Endothelial cell (in vitro differentiated cells): ENCODE measurements around the gene MRPS18A. TPM values are rescaled to one million over a fixed set of nuclear protein-coding genes. Genes with fewer than 3 reads are reported as not detected.
A peak's percentile ranks its signal among the peaks of the same experiment; 100 is the strongest.

Source experiments
- DNase-seq: peaks from one replicate; pipeline ENCODE4 v3.0.0; 2021; ENCODE audit warnings: low spot score
- H3K27ac Mint-ChIP-seq: one replicate; pipeline ENCODE4 v1.8.0; 2021; ENCODE audit warnings: mixed read lengths, inconsistent platforms; ENCODE audit not compliant: unreplicated experiment
- H3K27me3 Mint-ChIP-seq: one replicate; pipeline ENCODE4 v1.8.0; 2021; ENCODE audit warnings: mild to moderate bottlenecking, moderate library complexity, mixed read lengths, inconsistent platforms; ENCODE audit not compliant: unreplicated experiment
- H3K36me3 Mint-ChIP-seq: one replicate; pipeline ENCODE4 v1.8.0; 2021; ENCODE audit warnings: mild to moderate bottlenecking, low read depth, mixed read lengths, inconsistent platforms; ENCODE audit not compliant: unreplicated experiment
- H3K4me1 Mint-ChIP-seq: one replicate; pipeline ENCODE4 v1.8.0; 2021; ENCODE audit warnings: mild to moderate bottlenecking, mixed read lengths, inconsistent platforms; ENCODE audit not compliant: unreplicated experiment
- H3K4me3 Mint-ChIP-seq: one replicate; pipeline ENCODE4 v1.8.0; 2021; ENCODE audit warnings: mild to moderate bottlenecking, mixed read lengths, inconsistent platforms; ENCODE audit not compliant: unreplicated experiment
- H3K9me3 Mint-ChIP-seq: one replicate; pipeline ENCODE4 v1.8.0; 2021; ENCODE audit warnings: mixed read lengths, inconsistent platforms; ENCODE audit not compliant: unreplicated experiment
- total RNA-seq: library from RNA; stranded (reverse); fragmentation: NEBNext Ultra II Directional; extraction: Animal tissue kit (Norgen Biotek cat#: 25700); gene quantifications from one replicate; pipeline ENCODE4 v1.2.1, GENCODE V29; 2021; ENCODE audit not compliant: unreplicated experiment
- TF ChIP-seq, protein P1 (sequence below): fragments of 200-600 bp; sonication (generic); IDR thresholded peaks from one replicate; pipeline ENCODE4 v1.5.0; 2021; ENCODE audit warnings: antibody characterized with exemption; ENCODE audit not compliant: unreplicated experiment

The MRPS18A gene
- total RNA-seq, 1 donor from 2014 or later: 45.5 TPM

- TF ChIP-seq, protein P1, sequence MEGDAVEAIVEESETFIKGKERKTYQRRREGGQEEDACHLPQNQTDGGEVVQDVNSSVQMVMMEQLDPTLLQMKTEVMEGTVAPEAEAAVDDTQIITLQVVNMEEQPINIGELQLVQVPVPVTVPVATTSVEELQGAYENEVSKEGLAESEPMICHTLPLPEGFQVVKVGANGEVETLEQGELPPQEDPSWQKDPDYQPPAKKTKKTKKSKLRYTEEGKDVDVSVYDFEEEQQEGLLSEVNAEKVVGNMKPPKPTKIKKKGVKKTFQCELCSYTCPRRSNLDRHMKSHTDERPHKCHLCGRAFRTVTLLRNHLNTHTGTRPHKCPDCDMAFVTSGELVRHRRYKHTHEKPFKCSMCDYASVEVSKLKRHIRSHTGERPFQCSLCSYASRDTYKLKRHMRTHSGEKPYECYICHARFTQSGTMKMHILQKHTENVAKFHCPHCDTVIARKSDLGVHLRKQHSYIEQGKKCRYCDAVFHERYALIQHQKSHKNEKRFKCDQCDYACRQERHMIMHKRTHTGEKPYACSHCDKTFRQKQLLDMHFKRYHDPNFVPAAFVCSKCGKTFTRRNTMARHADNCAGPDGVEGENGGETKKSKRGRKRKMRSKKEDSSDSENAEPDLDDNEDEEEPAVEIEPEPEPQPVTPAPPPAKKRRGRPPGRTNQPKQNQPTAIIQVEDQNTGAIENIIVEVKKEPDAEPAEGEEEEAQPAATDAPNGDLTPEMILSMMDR: no peak
- H3K9me3 Mint-ChIP-seq: no peaks in the 10 kb centered on the region
- H3K4me3 Mint-ChIP-seq: no peak overlapping the region
- peak; percentile 39 for DNase-seq
- no peaks in the 10 kb centered on the region for H3K27me3 Mint-ChIP-seq
- no peaks in the 10 kb centered on the region for H3K4me1 Mint-ChIP-seq
- H3K36me3 Mint-ChIP-seq: no peaks in the 10 kb centered on the region
- no peak overlapping the region for H3K27ac Mint-ChIP-seq
Measured at GRCh38 chr6:43723737-43724295, 36.2 kb upstream of the MRPS18A start.

DNA sequence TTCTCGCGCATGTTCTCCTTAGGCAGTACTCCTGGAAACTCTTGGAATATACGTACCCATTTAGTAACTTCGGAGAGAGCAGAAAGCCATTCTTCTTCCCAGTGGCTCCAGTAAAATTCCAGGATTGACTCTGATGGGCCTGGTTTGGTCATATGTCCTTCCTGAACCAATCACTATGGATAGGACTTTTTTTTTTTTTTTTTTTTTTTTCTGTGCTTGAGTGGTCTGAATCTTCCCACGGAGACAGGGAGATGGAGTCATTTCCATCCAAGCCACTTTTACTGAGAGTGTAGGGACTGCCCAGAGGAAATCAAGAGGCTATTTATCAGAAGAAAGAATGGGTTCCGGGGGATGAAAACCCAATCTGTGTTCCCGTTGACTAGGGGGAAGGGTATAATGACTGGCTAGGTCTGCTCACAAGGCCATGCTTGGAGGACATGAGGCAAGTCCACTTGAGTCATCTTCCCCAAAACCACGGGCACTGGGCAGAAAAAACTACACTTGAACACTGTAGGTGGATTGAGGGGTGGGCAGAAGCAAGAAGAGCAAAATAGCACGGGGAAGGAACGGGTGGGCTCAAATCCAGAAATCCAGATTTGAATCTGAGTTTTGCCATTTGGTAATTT lies 35.4 kb upstream of the MRPS18A start:
- no peak overlapping the region for H3K4me3 Mint-ChIP-seq
- no peak overlapping the region for H3K27ac Mint-ChIP-seq
- H3K36me3 Mint-ChIP-seq: no peaks in the 10 kb centered on the region
- no peak for DNase-seq
- no peaks in the 10 kb centered on the region for H3K9me3 Mint-ChIP-seq
- peaks cover 4% of the 10 kb centered on the region for H3K4me1 Mint-ChIP-seq
- H3K27me3 Mint-ChIP-seq: no peaks in the 10 kb centered on the region
- TF ChIP-seq, protein P1: no peak

- no peak for DNase-seq
- peaks cover 4% of the 10 kb centered on the region for H3K4me1 Mint-ChIP-seq
- H3K36me3 Mint-ChIP-seq: no peaks in the 10 kb centered on the region
- no peaks in the 10 kb centered on the region for H3K9me3 Mint-ChIP-seq
- H3K4me3 Mint-ChIP-seq: no peak overlapping the region
- TF ChIP-seq, protein P1: no peak
- H3K27ac Mint-ChIP-seq: no peak overlapping the region
- peaks cover 1% of the 10 kb centered on the region for H3K27me3 Mint-ChIP-seq
Measured at GRCh38 chr6:43720999-43721398, 33.4 kb upstream of the MRPS18A start.

- Mint-ChIP-seq H3K4me3 (no peak overlapping the region), H3K27me3 (peaks cover 1% of the 10 kb centered on the region), H3K4me1 (peaks cover 4% of the 10 kb centered on the region), H3K36me3 (no peaks in the 10 kb centered on the region), H3K27ac (no peak overlapping the region), H3K9me3 (no peaks in the 10 kb centered on the region)
- TF ChIP-seq, protein P1: no peak
- no peak for DNase-seq
Measured at GRCh38 chr6:43719511-43719910, 31.9 kb upstream of the MRPS18A start.

- TF ChIP-seq, protein P1: no peak
- Mint-ChIP-seq H3K36me3 (no peaks in the 10 kb centered on the region), H3K9me3 (no peaks in the 10 kb centered on the region), H3K4me1 (peaks cover 4% of the 10 kb centered on the region), H3K4me3 (no peak overlapping the region), H3K27me3 (peaks cover 4% of the 10 kb centered on the region), H3K27ac (no peak overlapping the region)
- no peak for DNase-seq
Measured at GRCh38 chr6:43718387-43719105, 31.0 kb upstream of the MRPS18A start.
